Epithelial cell of proximal tubule (primary cell): ENCODE results near the gene ACBD7. TPM values are rescaled to one million over a fixed set of nuclear protein-coding genes. Genes with fewer than 3 reads are reported as not detected.

Source experiments
- DNase-seq: peaks from one replicate; pipeline ENCODE4 v3.0.0-alpha.2; 2011; ENCODE audit warnings: low read depth
- H3K4me3 ChIP-seq: 2 replicates; pipeline ENCODE4 v1.5.1; 2011; ENCODE audit warnings: low read depth, mild to moderate bottlenecking, low read length
- CTCF ChIP-seq: conservative IDR thresholded peaks from 2 replicates; pipeline ENCODE4 v1.5.1; 2012; ENCODE audit warnings: low read depth, mild to moderate bottlenecking, low read length
- total RNA-seq: library from RNA; depleted of rRNA; stranded (reverse); fragments of >200 nt; gene quantifications from 2 replicates; pipeline ENCODE4 v1.2.3, GENCODE V29; 2015

The ACBD7 gene
- total RNA-seq, 1 donor from 2014 or later: 1.6 TPM

- no peak for TF ChIP-seq CTCF
- DNase-seq: no peak
- no peak overlapping the region for H3K4me3 ChIP-seq
Measured at GRCh38 chr10:15124190-15124589, 35.6 kb upstream of the ACBD7 start.

GRCh38 chr10:15123749-15124184, 35.2 kb upstream of the ACBD7 start:
- TF ChIP-seq CTCF: no peak
- DNase-seq: no peak
- no peak overlapping the region for H3K4me3 ChIP-seq

- DNase-seq: no peak
- no peak overlapping the region for H3K4me3 ChIP-seq
- no peak for TF ChIP-seq CTCF
Measured at GRCh38 chr10:15122477-15123030, 34.0 kb upstream of the ACBD7 start.

GRCh38 chr10:15121707-15122106, 33.1 kb upstream of the ACBD7 start:
- no peak for TF ChIP-seq CTCF
- H3K4me3 ChIP-seq: no peak overlapping the region

GRCh38 chr10:15120523-15120922, 31.9 kb upstream of the ACBD7 start:
- DNase-seq: no peak
- no peak overlapping the region for H3K4me3 ChIP-seq
- no peak for TF ChIP-seq CTCF

More at GRCh38 chr10:15121707-15122106, 33.1 kb upstream of the ACBD7 start:
- DNase-seq: no peak

- no peak overlapping the region for H3K4me3 ChIP-seq
- no peak for TF ChIP-seq CTCF
Measured at GRCh38 chr10:15118615-15119014, 30.0 kb upstream of the ACBD7 start.

GRCh38 chr10:15116225-15116624, 27.6 kb upstream of the ACBD7 start:
- TF ChIP-seq CTCF: no peak
- H3K4me3 ChIP-seq: no peak overlapping the region
- DNase-seq: no peak

More at GRCh38 chr10:15118615-15119014, 30.0 kb upstream of the ACBD7 start:
- no peak for DNase-seq
